Panc1 (cell line): ENCODE results near the gene CAVIN1. TPM values are rescaled to one million over a fixed set of nuclear protein-coding genes. Genes with fewer than 3 reads are reported as not detected.
"Not testable (repeated sequence)": the region's sequence is repeated elsewhere in the genome, so short reads cannot be mapped to it uniquely, and the experiment has no call there.

ENCODE experiments used
- ATAC-seq: fragments of 200-7000 bp; cut with Tn5 transposase; 2 replicates; pipeline ENCODE4 v1.9.1; 2020; ENCODE audit warnings: mild to moderate bottlenecking, moderate library complexity
- BruUV-seq: library from RNA; stranded (reverse); fragments of 400-500 nt; replicated peaks from 2 replicates; lab custom pipeline; 2021; lab: Mats Ljungman, UMichigan
- CTCF ChIA-PET: fragments of 300-600 bp; sonication (Branson Sonifier 250); formaldehyde crosslinking; loops from one replicate; lab custom pipeline; 2022; ENCODE audit warnings: antibody characterized with exemption; lab: Charles Lee
- POLR2A ChIA-PET: fragments of 300-600 bp; sonication (Branson Sonifier 250); formaldehyde crosslinking; loops from one replicate; lab custom pipeline; 2022; ENCODE audit warnings: antibody characterized with exemption; lab: Charles Lee
- DNase-seq: peaks from one replicate; pipeline ENCODE4 v3.0.0-alpha.2; 2010; ENCODE audit warnings: low read depth, low spot score
- H3K27ac ChIP-seq: 2 replicates; pipeline ENCODE4 v1.5.1; 2011; ENCODE audit warnings: mild to moderate bottlenecking, low read length, inconsistent platforms
- H3K27me3 ChIP-seq: fragments of 200-500 bp; sonication (Bioruptor generic); 2 replicates; pipeline ENCODE4 v1.6.0; 2014; ENCODE audit warnings: low read length, inconsistent platforms; ENCODE audit not compliant: control insufficient read depth, insufficient read depth
- H3K36me3 ChIP-seq: fragments of 200-500 bp; sonication (Bioruptor generic); 2 replicates; pipeline ENCODE4 v1.5.1; 2014; ENCODE audit warnings: inconsistent platforms, mild to moderate bottlenecking, low read length, moderate library complexity; ENCODE audit not compliant: control insufficient read depth, insufficient read depth
- H3K4me1 ChIP-seq: 2 replicates; pipeline ENCODE4 v1.5.1; 2011; ENCODE audit warnings: inconsistent platforms, mild to moderate bottlenecking, low read length, moderate library complexity; ENCODE audit not compliant: control insufficient read depth, insufficient read depth
- H3K4me3 ChIP-seq, 2 experiments: 2 replicates each; pipeline ENCODE4 v1.5.1; 2011 to 2012; ENCODE audit warnings: low read depth in 2 of 2, low read length in 2 of 2, mild to moderate bottlenecking in 2 of 2, inconsistent platforms in 1 of 2, moderate library complexity in 1 of 2
- H3K9me3 ChIP-seq: fragments of 200-500 bp; sonication (Bioruptor generic); 2 replicates; pipeline ENCODE4 v1.5.1; 2014; ENCODE audit warnings: low read depth, mild to moderate bottlenecking, inconsistent platforms, low read length, moderate library complexity; ENCODE audit not compliant: control insufficient read depth, insufficient read depth
- CTCF ChIP-seq: fragments of 450-650 bp; IDR thresholded peaks from 2 replicates; pipeline ENCODE4 v1.5.1; 2017; ENCODE audit warnings: mild to moderate bottlenecking
- POLR2AphosphoS5 ChIP-seq: IDR thresholded peaks from 2 replicates; pipeline ENCODE4 v1.6.1; 2012; ENCODE audit warnings: mild to moderate bottlenecking, low read depth, low read length, moderate library complexity
- SIN3A ChIP-seq: IDR thresholded peaks from 2 replicates; pipeline ENCODE4 v1.6.1; 2012; ENCODE audit warnings: low read depth, mild to moderate bottlenecking, low read length, moderate library complexity, borderline replicate concordance; ENCODE audit not compliant: insufficient read depth
- TCF7L2 ChIP-seq: IDR thresholded peaks from 2 replicates; pipeline ENCODE4 v1.6.1; 2011; ENCODE audit warnings: mild to moderate bottlenecking, low read depth, low read length, inconsistent platforms
- in situ Hi-C: cut with HindIII; loops from 2 replicates; pipeline ENCODE4 v1.10.0; 2016; ENCODE audit warnings: low sequenced_read_pairs, low pct_unique_long_range_greater_than_20kb
- intact Hi-C: fragments of 100-400 bp; cut with micrococcal nuclease; formaldehyde crosslinking; loops from one replicate; pipeline ENCODE4 v1.10.0; 2022; ENCODE audit not compliant: unreplicated experiment
- total RNA-seq: library from RNA; stranded (reverse); gene quantifications from one replicate; pipeline ENCODE4 v1.2.1, GENCODE V29; 2021; ENCODE audit not compliant: unreplicated experiment
- TF ChIP-seq, protein P1 (sequence below), 2 experiments: IDR thresholded peaks; 2 replicates each; pipeline ENCODE4 v1.6.1; 2011 to 2012; ENCODE audit warnings: low read depth in 2 of 2, control low read depth in 1 of 2, low read length in 1 of 2, mild to moderate bottlenecking in 1 of 2, moderate library complexity in 1 of 2; ENCODE audit not compliant: insufficient read depth in 1 of 2

Gene CAVIN1
- total RNA-seq, 1 experiment from 2014 or later = 315 TPM

GRCh38 chr17:42403150-42403549 is 19.9 kb downstream of the CAVIN1 start:
- TF ChIP-seq SIN3A (no peak), CTCF (peak; percentile 29; the same call in 1 of the 2 replicates), TCF7L2 (no peak), POLR2AphosphoS5 (no peak)
- TF ChIP-seq, protein P1, sequence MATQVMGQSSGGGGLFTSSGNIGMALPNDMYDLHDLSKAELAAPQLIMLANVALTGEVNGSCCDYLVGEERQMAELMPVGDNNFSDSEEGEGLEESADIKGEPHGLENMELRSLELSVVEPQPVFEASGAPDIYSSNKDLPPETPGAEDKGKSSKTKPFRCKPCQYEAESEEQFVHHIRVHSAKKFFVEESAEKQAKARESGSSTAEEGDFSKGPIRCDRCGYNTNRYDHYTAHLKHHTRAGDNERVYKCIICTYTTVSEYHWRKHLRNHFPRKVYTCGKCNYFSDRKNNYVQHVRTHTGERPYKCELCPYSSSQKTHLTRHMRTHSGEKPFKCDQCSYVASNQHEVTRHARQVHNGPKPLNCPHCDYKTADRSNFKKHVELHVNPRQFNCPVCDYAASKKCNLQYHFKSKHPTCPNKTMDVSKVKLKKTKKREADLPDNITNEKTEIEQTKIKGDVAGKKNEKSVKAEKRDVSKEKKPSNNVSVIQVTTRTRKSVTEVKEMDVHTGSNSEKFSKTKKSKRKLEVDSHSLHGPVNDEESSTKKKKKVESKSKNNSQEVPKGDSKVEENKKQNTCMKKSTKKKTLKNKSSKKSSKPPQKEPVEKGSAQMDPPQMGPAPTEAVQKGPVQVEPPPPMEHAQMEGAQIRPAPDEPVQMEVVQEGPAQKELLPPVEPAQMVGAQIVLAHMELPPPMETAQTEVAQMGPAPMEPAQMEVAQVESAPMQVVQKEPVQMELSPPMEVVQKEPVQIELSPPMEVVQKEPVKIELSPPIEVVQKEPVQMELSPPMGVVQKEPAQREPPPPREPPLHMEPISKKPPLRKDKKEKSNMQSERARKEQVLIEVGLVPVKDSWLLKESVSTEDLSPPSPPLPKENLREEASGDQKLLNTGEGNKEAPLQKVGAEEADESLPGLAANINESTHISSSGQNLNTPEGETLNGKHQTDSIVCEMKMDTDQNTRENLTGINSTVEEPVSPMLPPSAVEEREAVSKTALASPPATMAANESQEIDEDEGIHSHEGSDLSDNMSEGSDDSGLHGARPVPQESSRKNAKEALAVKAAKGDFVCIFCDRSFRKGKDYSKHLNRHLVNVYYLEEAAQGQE (IDR thresholded peaks at IDR 0.05; ENCODE audit: insufficient read depth in 1 of 2, low read depth in 2 of 2, low read length in 1 of 2) = no peak
- no TSS peak for BruUV-seq
- intact Hi-C loops = no loop called here
- Histone ChIP-seq H3K4me1 (peaks cover 62% of the 10 kb centered on the region), H3K27me3 (no peaks in the 10 kb centered on the region), H3K27ac (peak overlapping the region; percentile 78), H3K4me3 (no peak overlapping the region), H3K36me3 (no peaks in the 10 kb centered on the region), H3K9me3 (no peaks in the 10 kb centered on the region)
- ATAC-seq (no peak), DNase-seq (no peak)
- in situ Hi-C loops = no loop called here
- ChIA-PET CTCF (interaction anchor here (0.6 kb wide), 1 partner anchor 71 kb away, joined by 5 read pairs; no protein-coding TSS in a partner anchor), POLR2A (interaction anchor here (0.5 to 0.7 kb wide), 2 partner anchors 44 to 54 kb away, joined by 3 to 6 read pairs; no protein-coding TSS in a partner anchor)

GRCh38 chr17:42402117-42402516 is 20.9 kb downstream of the CAVIN1 start:
- POLR2A ChIA-PET = no interaction called here
- no peak for DNase-seq
- H3K4me3 ChIP-seq = no peak overlapping the region
- CTCF ChIA-PET = interaction anchor here (0.7 kb wide), 1 partner anchor 20 kb away, joined by 6 read pairs; no protein-coding TSS in a partner anchor
- no peaks in the 10 kb centered on the region for H3K27me3 ChIP-seq
- no peaks in the 10 kb centered on the region for H3K9me3 ChIP-seq
- H3K36me3 ChIP-seq = no peaks in the 10 kb centered on the region
- no TSS peak for BruUV-seq
- in situ Hi-C loops = no loop called here
- peak overlapping the region; percentile 78 for H3K27ac ChIP-seq
- peaks cover 53% of the 10 kb centered on the region for H3K4me1 ChIP-seq
- TF ChIP-seq, protein P1 (IDR thresholded peaks at IDR 0.05; ENCODE audit: insufficient read depth in 1 of 2, low read depth in 2 of 2, low read length in 1 of 2) = no peak
- TF ChIP-seq CTCF = no peak
- TF ChIP-seq TCF7L2 = no peak
- no peak for TF ChIP-seq POLR2AphosphoS5
- no peak for TF ChIP-seq SIN3A
- ATAC-seq = no peak
- intact Hi-C loops = no loop called here

DNA sequence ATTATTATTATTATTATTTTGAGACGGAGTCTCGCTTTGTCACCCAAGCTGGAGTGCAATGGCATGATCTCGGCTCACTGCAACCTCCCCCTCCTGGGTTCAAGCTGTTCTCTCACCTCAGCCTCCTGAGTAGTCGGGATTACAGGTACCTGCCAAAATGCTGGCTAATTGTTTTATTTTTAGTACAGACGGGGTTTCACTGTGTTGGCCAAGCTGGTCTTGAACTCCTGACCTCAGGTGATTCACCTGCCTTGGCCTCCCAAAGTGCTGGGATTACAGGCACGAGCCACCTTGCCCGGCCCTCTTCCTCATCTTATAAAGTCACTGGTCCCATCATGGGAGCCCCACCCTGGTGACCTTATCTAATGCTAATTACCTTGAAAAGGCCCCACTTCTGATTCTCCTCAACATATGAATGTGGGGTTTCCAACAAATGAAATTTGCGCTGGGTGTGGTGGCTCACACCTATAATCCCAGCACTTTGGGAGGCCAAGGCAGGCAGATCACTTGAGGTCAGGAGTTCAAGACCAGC is 22.1 kb downstream of the CAVIN1 start:
- H3K9me3 ChIP-seq, H3K36me3 ChIP-seq, DNase-seq, in situ Hi-C loops, CTCF ChIA-PET, H3K4me3 ChIP-seq, H3K27me3 ChIP-seq, ATAC-seq, BruUV-seq, intact Hi-C loops: not testable (repeated sequence)
- POLR2A ChIA-PET = interaction anchor here (1.0 kb wide), 1 partner anchor 9 kb away, joined by 13 read pairs; no protein-coding TSS in a partner anchor
- H3K27ac ChIP-seq = peak overlapping the region; percentile 84
- H3K4me1 ChIP-seq = peaks cover 45% of the 10 kb centered on the region
